Colonic mucosa (tissue), 4 donors: ENCODE results near the gene SSX5. TPM values are rescaled to one million over a fixed set of nuclear protein-coding genes. Genes with fewer than 3 reads are reported as not detected.
"Not testable (repeated sequence)": the region's sequence is repeated elsewhere in the genome, so short reads cannot be mapped to it uniquely, and the experiment has no call there.

Experiments used
- DNase-seq: peaks from one replicate; pipeline ENCODE4 v3.0.0-alpha.2; 2020
- H3K27ac ChIP-seq: fragments of 200-600 bp; one replicate; pipeline ENCODE4 v1.8.0; 2021
- H3K27me3 ChIP-seq: fragments of 200-600 bp; one replicate; pipeline ENCODE4 v1.8.0; 2021
- H3K36me3 ChIP-seq: fragments of 200-600 bp; one replicate; pipeline ENCODE4 v1.8.0; 2021
- H3K4me1 ChIP-seq: fragments of 200-600 bp; one replicate; pipeline ENCODE4 v1.8.0; 2021; ENCODE audit warnings: mild to moderate bottlenecking
- H3K4me3 ChIP-seq: fragments of 200-600 bp; one replicate; pipeline ENCODE4 v1.8.0; 2021
- H3K9ac ChIP-seq, 2 donors: one replicate each; pipeline ENCODE4 v1.7.0; 2013; ENCODE audit warnings: control low read depth in 2 of 2, low read depth in 2 of 2, low read length in 2 of 2
- H3K9me3 ChIP-seq: fragments of 200-600 bp; one replicate; pipeline ENCODE4 v1.8.0; 2021
- intact Hi-C: fragments of 100-400 bp; cut with DNase I; formaldehyde crosslinking; loops from one replicate; pipeline ENCODE4 v1.14.1; 2022
- total RNA-seq, 2 donors: library from RNA; stranded (reverse); fragmentation: NEBNext Ultra II Directional in 1 of 2; extraction: Animal tissue kit (Norgen Biotek cat#: 25700) in 1 of 2; gene quantifications; one replicate each; pipeline ENCODE4 v1.2.1, GENCODE V29; 2021
- TF ChIP-seq, protein P1 (sequence below): fragments of 200-600 bp; IDR thresholded peaks from one replicate; pipeline ENCODE4 v1.8.0; 2022; ENCODE audit warnings: antibody characterized with exemption, mild to moderate bottlenecking
- donor health status: healthy.
- donor health status: DM: no; HTN: no; CAD: no.
- donor health status: DM: no; HTN: no; CAD: no.

Gene SSX5
- not detected for total RNA-seq

GRCh38 chrX:48196745-48197201 is at the start of gene SSX5:
TSS of gene SSX5 (minus strand) at chrX:48196795. CDS start at chrX:48195358, 1,437 bp downstream.
- intact Hi-C loops = no loop called here
- Histone ChIP-seq H3K4me3 (no peak within 1 kb of the TSS), H3K9ac (no peak within 1 kb of the TSS), H3K27me3 (no peaks in the 10 kb centered on the region), H3K36me3 (no peaks in the 10 kb centered on the region), H3K4me1 (no peaks in the 10 kb centered on the region), H3K27ac (no peak within 1 kb of the TSS), H3K9me3 (no peaks in the 10 kb centered on the region)
- TF ChIP-seq, protein P1, sequence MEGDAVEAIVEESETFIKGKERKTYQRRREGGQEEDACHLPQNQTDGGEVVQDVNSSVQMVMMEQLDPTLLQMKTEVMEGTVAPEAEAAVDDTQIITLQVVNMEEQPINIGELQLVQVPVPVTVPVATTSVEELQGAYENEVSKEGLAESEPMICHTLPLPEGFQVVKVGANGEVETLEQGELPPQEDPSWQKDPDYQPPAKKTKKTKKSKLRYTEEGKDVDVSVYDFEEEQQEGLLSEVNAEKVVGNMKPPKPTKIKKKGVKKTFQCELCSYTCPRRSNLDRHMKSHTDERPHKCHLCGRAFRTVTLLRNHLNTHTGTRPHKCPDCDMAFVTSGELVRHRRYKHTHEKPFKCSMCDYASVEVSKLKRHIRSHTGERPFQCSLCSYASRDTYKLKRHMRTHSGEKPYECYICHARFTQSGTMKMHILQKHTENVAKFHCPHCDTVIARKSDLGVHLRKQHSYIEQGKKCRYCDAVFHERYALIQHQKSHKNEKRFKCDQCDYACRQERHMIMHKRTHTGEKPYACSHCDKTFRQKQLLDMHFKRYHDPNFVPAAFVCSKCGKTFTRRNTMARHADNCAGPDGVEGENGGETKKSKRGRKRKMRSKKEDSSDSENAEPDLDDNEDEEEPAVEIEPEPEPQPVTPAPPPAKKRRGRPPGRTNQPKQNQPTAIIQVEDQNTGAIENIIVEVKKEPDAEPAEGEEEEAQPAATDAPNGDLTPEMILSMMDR = no peak
- no peak for DNase-seq

- intact Hi-C loops, H3K27me3 ChIP-seq, H3K4me3 ChIP-seq, H3K36me3 ChIP-seq, H3K27ac ChIP-seq, H3K9me3 ChIP-seq, DNase-seq, H3K9ac ChIP-seq, H3K4me1 ChIP-seq: not testable (repeated sequence)
Observed at GRCh38 chrX:48224196-48224595, 27.6 kb upstream of the SSX5 start.

- H3K27me3 ChIP-seq, H3K36me3 ChIP-seq, H3K9ac ChIP-seq, H3K27ac ChIP-seq, DNase-seq, intact Hi-C loops, H3K9me3 ChIP-seq, H3K4me3 ChIP-seq, H3K4me1 ChIP-seq: not testable (repeated sequence)
Observed at GRCh38 chrX:48214341-48214740, 17.7 kb upstream of the SSX5 start.

DNA sequence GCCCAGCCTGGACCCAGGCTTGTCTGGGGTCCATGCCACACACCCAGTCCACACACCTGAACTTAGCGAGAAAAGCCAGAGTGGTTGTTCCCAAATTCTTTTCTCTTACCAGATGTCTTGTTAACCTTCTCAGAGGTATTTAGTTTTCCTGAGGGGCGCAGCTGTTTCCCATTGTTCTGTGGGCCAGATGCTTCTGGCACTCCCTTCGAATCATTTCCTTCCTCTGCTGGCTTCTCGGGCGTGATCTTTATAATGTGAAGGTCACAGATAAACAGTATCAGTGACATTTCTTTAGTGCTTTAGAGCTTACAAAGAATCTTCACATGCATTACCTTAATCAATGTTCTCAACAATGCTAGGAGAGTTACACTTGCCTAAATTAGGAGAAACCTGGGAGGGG is 6.6 kb downstream of the SSX5 start:
- DNase-seq, H3K9me3 ChIP-seq, H3K36me3 ChIP-seq, H3K27me3 ChIP-seq, intact Hi-C loops, H3K27ac ChIP-seq, H3K4me3 ChIP-seq, H3K4me1 ChIP-seq, H3K9ac ChIP-seq: not testable (repeated sequence)

DNA sequence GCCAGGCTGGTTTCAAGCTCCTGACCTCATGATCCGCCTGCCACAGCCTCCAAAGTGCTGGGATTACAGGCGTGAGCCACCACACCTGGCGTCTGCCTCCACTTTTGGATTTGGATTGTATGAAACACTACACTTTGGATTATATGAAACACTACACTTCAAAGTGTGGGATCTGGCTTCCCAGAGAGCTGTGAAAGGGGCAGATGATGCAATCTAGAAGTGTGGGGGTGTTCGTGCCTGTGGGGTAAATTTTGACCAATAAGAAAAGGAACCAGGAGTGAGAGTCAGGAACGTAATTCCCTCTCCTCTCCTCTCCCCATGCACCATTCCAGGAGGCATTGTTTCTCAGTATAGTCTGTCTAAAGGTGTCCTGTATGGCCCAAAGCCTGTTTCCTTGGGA is 14.7 kb downstream of the SSX5 start:
- H3K9me3 ChIP-seq, DNase-seq, H3K4me3 ChIP-seq, H3K36me3 ChIP-seq, H3K27me3 ChIP-seq, H3K27ac ChIP-seq, H3K9ac ChIP-seq, H3K4me1 ChIP-seq, intact Hi-C loops: not testable (repeated sequence)

GRCh38 chrX:48180811-48181210 is 15.8 kb downstream of the SSX5 start:
- H3K9ac ChIP-seq = no peak overlapping the region
- TF ChIP-seq, protein P1 = no peak
- no peaks in the 10 kb centered on the region for H3K4me1 ChIP-seq
- H3K27ac ChIP-seq = no peak overlapping the region
- intact Hi-C loops = no loop called here
- DNase-seq = no peak
- no peaks in the 10 kb centered on the region for H3K36me3 ChIP-seq
- H3K27me3 ChIP-seq = no peaks in the 10 kb centered on the region
- H3K4me3 ChIP-seq = no peak overlapping the region
- no peaks in the 10 kb centered on the region for H3K9me3 ChIP-seq

DNA sequence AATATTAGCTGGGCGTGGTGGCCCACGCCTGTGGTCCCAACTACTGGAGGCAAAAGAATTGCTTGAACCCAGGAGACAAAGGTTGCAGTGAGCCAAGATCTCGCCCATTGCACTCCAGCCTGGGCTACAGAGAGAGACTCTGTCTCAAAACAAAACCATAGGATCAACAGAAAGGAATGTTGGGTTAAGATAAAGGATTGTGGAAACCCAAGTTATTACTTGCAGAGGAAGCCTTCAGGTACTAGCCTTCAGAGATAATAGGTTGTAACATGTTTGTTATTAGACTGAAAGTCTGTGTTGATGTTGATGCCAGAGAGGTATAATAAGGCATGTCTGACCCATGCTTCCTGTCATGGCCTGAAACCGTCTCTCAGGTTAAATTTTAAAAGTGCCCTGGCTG is 16.9 kb downstream of the SSX5 start:
- intact Hi-C loops = no loop called here
- TF ChIP-seq, protein P1 = no peak
- Histone ChIP-seq H3K36me3 (no peaks in the 10 kb centered on the region), H3K27me3 (no peaks in the 10 kb centered on the region), H3K9ac (no peak overlapping the region), H3K9me3 (no peaks in the 10 kb centered on the region), H3K4me3 (no peak overlapping the region), H3K4me1 (no peaks in the 10 kb centered on the region), H3K27ac (no peak overlapping the region)
- DNase-seq = no peak

DNA sequence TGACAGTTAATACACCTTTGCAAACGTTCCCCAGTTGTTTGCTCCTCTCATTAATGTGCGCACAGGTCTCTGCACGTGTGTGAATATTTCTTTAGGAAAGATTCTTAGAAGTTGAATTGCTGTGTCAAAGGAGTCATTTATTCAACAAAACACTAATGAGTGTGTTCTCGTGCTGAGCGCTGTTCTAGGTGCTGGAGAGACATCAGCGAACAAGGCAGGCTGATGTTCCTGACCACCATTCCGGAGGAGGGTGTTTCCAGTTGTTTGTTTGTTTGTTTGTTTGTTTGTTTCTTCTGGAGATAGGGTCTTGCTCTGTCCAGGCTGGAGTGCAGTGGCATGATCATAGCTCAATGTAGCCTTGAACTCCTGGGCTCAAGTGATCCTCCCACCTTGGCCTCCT is 30.3 kb downstream of the SSX5 start:
- intact Hi-C loops, H3K9ac ChIP-seq, H3K9me3 ChIP-seq: not testable (repeated sequence)

More for the DNA sequence above, 30.3 kb downstream of the SSX5 start:
- H3K36me3 ChIP-seq, H3K27me3 ChIP-seq, H3K4me1 ChIP-seq, DNase-seq, H3K4me3 ChIP-seq, H3K27ac ChIP-seq: not testable (repeated sequence)
